ENCODE results near the gene IQCB1. TPM values are rescaled to one million over a fixed set of nuclear protein-coding genes. Genes with fewer than 3 reads are reported as not detected.
A peak's percentile ranks its signal among the peaks of the same experiment; 100 is the strongest.
"Not testable (repeated sequence)": the region's sequence is repeated elsewhere in the genome, so short reads cannot be mapped to it uniquely, and the experiment has no call there.

Gene IQCB1
- total RNA-seq, 1 donor: 22.6 TPM

GRCh38 chr3:121749276-121750086 is 85.4 kb downstream of the IQCB1 start, which contains the start of gene GOLGB1:
TSS of gene GOLGB1 (minus strand) at chr3:121749741. CDS start at chr3:121730971, 18,770 bp downstream.
- DNase-seq (ENCODE audit: low read depth in 2 of 3, low spot score in 2 of 3): peak; percentile 75 to 100 (median 98)

DNA sequence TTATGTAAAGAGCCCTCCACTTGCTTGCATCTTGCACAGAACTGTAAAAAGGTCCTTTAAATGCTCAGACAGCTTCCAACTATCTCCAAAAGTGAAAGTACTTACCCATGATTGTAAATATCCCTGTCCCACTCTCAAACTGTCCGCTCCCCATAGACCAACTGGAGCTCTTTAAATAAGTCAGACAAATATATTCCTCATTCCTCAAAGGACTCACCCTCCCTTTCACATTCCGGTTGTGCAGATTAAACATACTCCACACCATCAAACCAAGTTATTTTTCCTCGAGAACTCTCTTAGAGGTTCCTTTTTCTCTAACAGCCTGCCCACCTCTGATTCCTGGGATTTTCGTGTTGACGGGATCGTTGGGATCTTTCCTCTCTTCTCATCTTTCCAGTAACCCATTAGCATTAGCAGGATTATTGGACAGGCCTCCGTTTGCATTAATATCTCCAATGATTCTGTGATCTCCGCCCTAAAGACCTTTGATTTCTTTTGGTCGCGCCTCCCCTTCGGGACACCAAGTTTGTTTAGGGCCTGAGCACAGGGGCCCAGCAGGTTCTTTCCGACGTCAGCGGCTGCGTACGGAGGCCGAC is 86.1 kb downstream of the IQCB1 start:
- peak in 1 of 3 donors; percentile 58 for DNase-seq (ENCODE audit: low read depth in 2 of 3, low spot score in 2 of 3)

DNA sequence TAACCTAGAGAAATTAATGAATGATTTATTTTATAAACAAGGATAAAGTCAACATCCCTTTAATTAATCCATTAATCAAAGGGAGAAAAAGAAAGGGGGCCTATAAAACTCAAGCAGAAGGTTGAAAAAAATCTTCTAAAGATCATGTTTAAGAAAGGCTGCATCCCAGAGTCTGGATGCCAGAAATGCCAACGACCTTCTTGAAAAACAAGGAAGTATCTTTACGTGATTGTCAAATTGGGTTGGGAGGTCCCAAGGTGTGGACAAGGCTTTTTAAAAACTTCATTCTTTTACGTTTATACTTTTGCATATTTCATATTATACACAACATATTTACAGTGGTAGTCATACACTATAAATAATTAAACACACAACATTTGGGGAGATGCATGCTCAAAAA is 86.9 kb downstream of the IQCB1 start:
- no peak for DNase-seq (ENCODE audit: low read depth in 2 of 3, low spot score in 2 of 3)

- DNase-seq (ENCODE audit: low read depth in 2 of 3, low spot score in 2 of 3): not testable (repeated sequence)
Measured at GRCh38 chr3:121743106-121743505, 91.8 kb downstream of the IQCB1 start.

- no peak for DNase-seq (ENCODE audit: low read depth in 2 of 3, low spot score in 2 of 3)
Measured at GRCh38 chr3:121740896-121741295, 94.0 kb downstream of the IQCB1 start.

- peak in 1 of 3 donors; percentile 21 for DNase-seq (ENCODE audit: low read depth in 2 of 3, low spot score in 2 of 3)
Measured at GRCh38 chr3:121739902-121740301, 95.0 kb downstream of the IQCB1 start.

- DNase-seq (ENCODE audit: low read depth in 2 of 3, low spot score in 2 of 3): no peak
Measured at GRCh38 chr3:121737644-121738043, 97.2 kb downstream of the IQCB1 start.

- no peak for DNase-seq (ENCODE audit: low read depth in 2 of 3, low spot score in 2 of 3)
Measured at GRCh38 chr3:121736112-121736511, 98.7 kb downstream of the IQCB1 start.

GRCh38 chr3:121735047-121735696 is 99.7 kb downstream of the IQCB1 start:
- no peak for DNase-seq (ENCODE audit: low read depth in 2 of 3, low spot score in 2 of 3)

DNA sequence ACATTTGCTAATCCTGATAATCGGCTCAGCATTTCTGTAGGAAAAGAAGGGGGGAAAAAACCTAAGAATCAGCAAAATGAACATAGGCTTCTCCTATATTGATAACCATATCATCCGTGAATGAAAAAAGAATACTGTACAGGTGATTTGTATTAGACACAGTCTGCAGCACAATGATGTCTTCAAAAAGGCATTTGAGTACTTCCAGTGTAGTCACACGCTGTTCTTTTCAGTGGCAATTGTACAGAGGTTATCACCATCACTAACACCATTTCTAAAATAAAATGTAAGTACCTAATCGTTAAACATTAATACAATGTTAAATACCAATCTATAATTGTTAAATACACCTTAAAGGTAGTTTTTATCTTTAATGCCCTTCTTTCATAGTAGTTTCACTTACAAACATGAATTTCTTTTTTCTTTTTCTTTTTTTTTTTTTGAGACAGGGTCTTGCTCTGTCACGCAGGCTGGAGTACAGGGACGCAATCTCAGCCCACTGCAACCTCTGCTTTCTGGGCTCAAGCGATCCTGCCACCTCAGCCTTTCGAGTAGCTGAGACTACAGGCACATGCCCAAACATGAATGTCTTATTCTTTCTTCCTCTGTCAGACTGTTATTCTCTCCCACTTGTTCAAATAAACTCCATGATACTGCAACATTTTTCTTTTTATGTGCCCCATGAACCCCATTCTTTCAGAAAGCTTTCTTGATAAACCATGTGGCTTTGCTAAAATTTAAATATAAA is 103.7 kb downstream of the IQCB1 start:
- DNase-seq (ENCODE audit: low read depth in 2 of 3, low spot score in 2 of 3): no peak

DNA sequence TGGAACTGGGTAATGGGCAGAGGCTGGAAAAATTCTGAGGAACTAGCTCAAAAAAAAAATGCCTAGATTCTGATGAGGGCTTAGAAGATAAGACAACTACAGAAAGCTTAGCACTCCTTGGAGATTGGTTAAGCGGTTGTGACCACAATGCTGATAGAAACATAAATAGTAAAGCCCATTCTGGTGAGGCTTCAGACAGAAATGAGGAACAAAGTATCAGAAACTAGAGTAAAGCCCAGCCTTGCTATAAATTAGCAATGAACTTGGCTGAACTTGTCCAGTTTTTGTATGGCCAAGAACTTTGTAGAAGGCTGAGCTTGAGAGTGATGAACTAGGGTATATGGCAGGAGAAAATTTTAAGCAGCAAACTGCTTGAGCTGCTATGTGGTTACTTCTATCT is 110.7 kb downstream of the IQCB1 start:
- DNase-seq (ENCODE audit: low read depth in 2 of 3, low spot score in 2 of 3): peak in 2 of 3 donors; percentile 26 to 57

DNA sequence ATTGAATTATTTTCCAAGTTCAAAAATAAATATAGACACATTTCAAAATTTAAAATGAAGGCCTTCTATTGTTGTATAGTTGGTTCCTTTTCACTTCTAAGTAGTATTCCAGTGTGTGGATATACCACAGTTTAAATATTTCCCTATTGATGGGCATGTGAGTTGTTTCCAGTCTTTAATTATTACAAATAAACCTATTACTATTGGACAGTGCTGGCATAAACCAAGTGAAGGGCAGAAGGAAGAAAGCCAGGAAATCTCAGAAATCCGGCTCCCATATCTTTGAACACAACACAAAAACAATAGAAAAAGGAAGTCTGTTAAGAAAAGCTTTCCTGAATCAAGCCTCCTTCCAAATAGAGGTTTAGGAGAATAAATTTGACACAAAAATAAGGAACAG is 111.4 kb downstream of the IQCB1 start:
- DNase-seq (ENCODE audit: low read depth in 2 of 3, low spot score in 2 of 3): no peak

- no peak for DNase-seq (ENCODE audit: low read depth in 2 of 3, low spot score in 2 of 3)
Measured at GRCh38 chr3:121722411-121722810, 112.4 kb downstream of the IQCB1 start.

DNA sequence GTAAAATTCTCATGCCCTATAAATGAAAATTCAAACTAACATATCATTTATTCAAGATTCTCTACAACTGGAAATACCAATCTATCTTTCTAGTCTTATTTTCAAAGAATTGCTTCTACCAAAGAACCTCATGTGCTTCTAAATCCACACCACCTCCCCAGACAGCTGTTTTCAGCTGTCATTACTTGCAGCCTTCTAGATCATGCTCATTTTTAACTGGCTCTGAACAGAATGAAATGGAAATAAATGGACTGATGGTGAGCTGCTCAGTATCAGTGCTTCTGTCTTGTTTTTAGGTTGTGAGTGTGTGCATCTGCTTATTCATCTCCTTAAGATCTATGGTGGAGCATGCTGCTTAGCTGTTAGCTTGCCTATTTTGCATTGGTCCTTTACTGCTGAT is 114.7 kb downstream of the IQCB1 start:
- no peak for DNase-seq (ENCODE audit: low read depth in 2 of 3, low spot score in 2 of 3)

Other genes with a start within 250 kb of the IQCB1 start
- not detected for gene FBXO40, start 241.7 kb downstream of the IQCB1 start, total RNA-seq
- 63.0 TPM for gene HCLS1, start 174.2 kb downstream of the IQCB1 start, total RNA-seq
- 8.6 TPM for gene GOLGB1, start 85.3 kb downstream of the IQCB1 start, total RNA-seq
- gene EAF2, start 149 bp upstream of the IQCB1 start, total RNA-seq: 24.5 TPM
- gene SLC15A2, start 59.3 kb upstream of the IQCB1 start, total RNA-seq: 6.7 TPM
- gene ILDR1, start 187.2 kb upstream of the IQCB1 start, total RNA-seq: 0.54 TPM
- gene CD86, start 220.3 kb upstream of the IQCB1 start, total RNA-seq: 0.27 TPM

All from hematopoietic multipotent progenitor cell (in vitro differentiated cells).